BLaER1 treated with 17β-estradiol and CSF1 and Interleukin-3, amounts not matched to agents 10 nM and 100 nM (cell line): ENCODE results near the gene TRPM3.

Experiments
- H3K27ac ChIP-seq, 11 experiments: shearing (Covaris generic); formaldehyde crosslinking; 2 replicates each; pipeline ENCODE4 v1.8.1; 2022
- H3K27me3 ChIP-seq, 11 experiments: shearing (Covaris generic); formaldehyde crosslinking; 2 replicates each; pipeline ENCODE4 v1.8.1; 2022
- H3K36me3 ChIP-seq, 11 experiments: shearing (Covaris generic); formaldehyde crosslinking; 2 replicates each; pipeline ENCODE4 v1.8.1; 2022
- H3K4me1 ChIP-seq, 10 experiments: shearing (Covaris generic); formaldehyde crosslinking; 2 replicates each; pipeline ENCODE4 v1.8.1; 2022
- H3K4me2 ChIP-seq, 11 experiments: shearing (Covaris generic); formaldehyde crosslinking; 2 replicates each; pipeline ENCODE4 v1.8.1; 2022
- H3K4me3 ChIP-seq, 10 experiments: shearing (Covaris generic); formaldehyde crosslinking; 2 replicates each; pipeline ENCODE4 v1.8.1; 2022
- H3K9ac ChIP-seq, 11 experiments: shearing (Covaris generic); formaldehyde crosslinking; 2 replicates each; pipeline ENCODE4 v1.8.1; 2022
- H3K9me3 ChIP-seq, 11 experiments: shearing (Covaris generic); formaldehyde crosslinking; replicated peaks in 1 of 11; 2 replicates each; pipeline ENCODE4 v1.8.1; 2022
- H4K20me1 ChIP-seq, 11 experiments: shearing (Covaris generic); formaldehyde crosslinking; 2 replicates each; pipeline ENCODE4 v1.8.1; 2022
- Cebpa-rat ChIP-seq, 11 experiments: shearing (Covaris generic); IDR thresholded peaks; 2 replicates each; pipeline ENCODE4 v1.8.1; 2022

Gene TRPM3

GRCh38 chr9:71025728-71026127 lies 95.7 kb downstream of the TRPM3 start:
- no peak overlapping the region for H3K9ac ChIP-seq
- H3K4me1 ChIP-seq: no peaks in the 10 kb centered on the region
- H3K27me3 ChIP-seq: no peaks in the 10 kb centered on the region
- H3K4me2 ChIP-seq: no peak overlapping the region
- no peaks in the 10 kb centered on the region for H3K36me3 ChIP-seq
- no peak overlapping the region for H3K27ac ChIP-seq
- no peak overlapping the region for H3K4me3 ChIP-seq
- no peak for TF ChIP-seq Cebpa-rat (IDR thresholded peaks at IDR 0.05)
- no peaks in the 10 kb centered on the region for H4K20me1 ChIP-seq
- H3K9me3 ChIP-seq: no peaks in the 10 kb centered on the region

- Histone ChIP-seq H3K27me3 (no peaks in the 10 kb centered on the region), H3K4me3 (no peak overlapping the region), H3K9ac (no peak overlapping the region), H4K20me1 (no peaks in the 10 kb centered on the region), H3K4me2 (no peak overlapping the region), H3K27ac (no peak overlapping the region), H3K9me3 (no peaks in the 10 kb centered on the region), H3K4me1 (no peaks in the 10 kb centered on the region), H3K36me3 (no peaks in the 10 kb centered on the region)
- no peak for TF ChIP-seq Cebpa-rat (IDR thresholded peaks at IDR 0.05)
Observed at GRCh38 chr9:71025201-71025600, 96.2 kb downstream of the TRPM3 start.

- Histone ChIP-seq H3K4me2 (no peak overlapping the region), H3K4me1 (peaks cover 0 to 6% (median 0%) of the 10 kb centered on the region in 10 experiments; a peak in 1 of 20 replicates), H3K4me3 (no peak overlapping the region), H3K27me3 (no peaks in the 10 kb centered on the region), H3K9ac (no peak overlapping the region), H4K20me1 (no peaks in the 10 kb centered on the region), H3K36me3 (no peaks in the 10 kb centered on the region), H3K9me3 (peaks cover 2 to 12% (median 9%) of the 10 kb centered on the region in 11 experiments), H3K27ac (no peak overlapping the region)
- no peak for TF ChIP-seq Cebpa-rat (IDR thresholded peaks at IDR 0.05)
Observed at GRCh38 chr9:71010258-71010657, 111.2 kb downstream of the TRPM3 start.

GRCh38 chr9:71005456-71005855 lies 116.0 kb downstream of the TRPM3 start:
- Histone ChIP-seq H4K20me1 (no peaks in the 10 kb centered on the region), H3K9ac (no peak overlapping the region), H3K9me3 (peaks cover 17 to 28% (median 25%) of the 10 kb centered on the region in 11 experiments), H3K27me3 (no peaks in the 10 kb centered on the region), H3K4me3 (no peak overlapping the region), H3K27ac (no peak overlapping the region), H3K4me1 (peaks cover 0 to 6% (median 0%) of the 10 kb centered on the region in 10 experiments; a peak in 1 of 20 replicates), H3K36me3 (no peaks in the 10 kb centered on the region), H3K4me2 (no peak overlapping the region)
- no peak for TF ChIP-seq Cebpa-rat (IDR thresholded peaks at IDR 0.05)

DNA sequence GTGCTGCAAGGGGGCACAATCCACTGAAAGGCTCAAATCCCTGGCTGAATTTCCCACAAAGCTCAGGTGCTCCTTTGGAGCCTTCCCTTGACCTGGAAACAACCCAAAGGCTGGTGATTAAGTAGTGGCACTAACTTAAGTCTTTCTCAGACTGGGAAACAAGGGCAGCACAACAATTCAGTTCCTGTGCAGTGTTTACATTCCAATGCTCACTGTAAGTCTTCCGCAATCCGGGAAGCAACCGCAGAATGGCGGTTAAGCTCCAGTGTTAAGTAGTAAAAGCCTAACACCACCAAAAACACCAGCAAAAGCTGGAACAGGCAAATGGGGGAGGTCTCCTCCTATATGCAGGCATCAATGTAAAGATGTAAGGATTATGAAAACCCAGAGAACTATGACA lies 117.2 kb downstream of the TRPM3 start:
- no peak overlapping the region for H3K9ac ChIP-seq
- no peak overlapping the region for H3K4me3 ChIP-seq
- H3K4me1 ChIP-seq: no peaks in the 10 kb centered on the region
- no peak overlapping the region for H3K27ac ChIP-seq
- H3K27me3 ChIP-seq: no peaks in the 10 kb centered on the region
- no peak overlapping the region for H3K4me2 ChIP-seq
- H3K9me3 ChIP-seq: peaks cover 17 to 28% (median 25%) of the 10 kb centered on the region in 11 experiments
- H3K36me3 ChIP-seq: no peaks in the 10 kb centered on the region
- H4K20me1 ChIP-seq: no peaks in the 10 kb centered on the region
- no peak for TF ChIP-seq Cebpa-rat (IDR thresholded peaks at IDR 0.05)

- no peak for TF ChIP-seq Cebpa-rat (IDR thresholded peaks at IDR 0.05)
- H3K4me3 ChIP-seq: no peak overlapping the region
- no peaks in the 10 kb centered on the region for H4K20me1 ChIP-seq
- no peak overlapping the region for H3K4me2 ChIP-seq
- H3K27ac ChIP-seq: no peak overlapping the region
- no peaks in the 10 kb centered on the region for H3K36me3 ChIP-seq
- H3K9ac ChIP-seq: no peak overlapping the region
- H3K4me1 ChIP-seq: no peaks in the 10 kb centered on the region
- no peaks in the 10 kb centered on the region for H3K27me3 ChIP-seq
- peaks cover 17 to 28% (median 25%) of the 10 kb centered on the region in 11 experiments for H3K9me3 ChIP-seq
Observed at GRCh38 chr9:71003346-71003745, 118.1 kb downstream of the TRPM3 start.

GRCh38 chr9:71001780-71002386 lies 119.5 kb downstream of the TRPM3 start:
- TF ChIP-seq Cebpa-rat (IDR thresholded peaks at IDR 0.05): no peak
- H3K36me3 ChIP-seq: no peaks in the 10 kb centered on the region
- no peaks in the 10 kb centered on the region for H3K27me3 ChIP-seq
- H3K9me3 ChIP-seq: peaks cover 17 to 28% (median 25%) of the 10 kb centered on the region in 11 experiments
- H3K4me2 ChIP-seq: no peak overlapping the region
- H3K4me3 ChIP-seq: no peak overlapping the region
- no peaks in the 10 kb centered on the region for H4K20me1 ChIP-seq
- H3K9ac ChIP-seq: no peak overlapping the region
- no peak overlapping the region for H3K27ac ChIP-seq
- H3K4me1 ChIP-seq: no peaks in the 10 kb centered on the region

GRCh38 chr9:70998962-70999361 lies 122.5 kb downstream of the TRPM3 start:
- no peak for TF ChIP-seq Cebpa-rat (IDR thresholded peaks at IDR 0.05)
- peaks cover 0 to 8% (median 0%) of the 10 kb centered on the region in 10 experiments; a peak in 3 of 20 replicates for H3K4me1 ChIP-seq
- no peak overlapping the region for H3K4me3 ChIP-seq

DNA sequence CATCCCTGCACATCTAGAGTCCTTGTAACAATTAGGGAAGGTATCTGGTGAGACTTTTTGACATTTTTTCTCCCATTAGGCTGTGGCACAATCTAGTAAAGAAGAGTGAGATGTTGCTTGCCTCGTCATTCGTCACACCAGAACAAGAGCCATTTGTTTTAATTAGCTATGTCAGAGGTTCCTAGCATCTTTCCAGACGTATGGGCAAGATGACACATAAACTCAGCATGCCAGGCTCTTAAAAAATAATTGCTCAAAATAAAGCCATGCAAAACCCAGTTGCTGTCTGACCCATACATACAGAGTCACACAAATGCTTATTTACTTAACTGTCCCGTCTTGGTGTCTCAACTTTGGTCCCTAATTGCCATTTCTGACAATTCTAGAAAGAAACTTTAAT lies 125.9 kb downstream of the TRPM3 start:
- no peak for TF ChIP-seq Cebpa-rat (IDR thresholded peaks at IDR 0.05)
- Histone ChIP-seq H3K9me3 (no peaks in the 10 kb centered on the region), H3K27me3 (no peaks in the 10 kb centered on the region), H3K36me3 (no peaks in the 10 kb centered on the region), H3K4me2 (no peak overlapping the region), H3K27ac (no peak overlapping the region), H3K9ac (no peak overlapping the region), H4K20me1 (no peaks in the 10 kb centered on the region), H3K4me3 (no peak overlapping the region), H3K4me1 (peaks cover 0 to 8% (median 0%) of the 10 kb centered on the region in 10 experiments; a peak in 3 of 20 replicates)

More at GRCh38 chr9:70998962-70999361, 122.5 kb downstream of the TRPM3 start:
- Histone ChIP-seq H3K9me3 (peaks cover 3 to 6% (median 4%) of the 10 kb centered on the region in 11 experiments; a peak in 21 of 22 replicates), H3K9ac (no peak overlapping the region), H4K20me1 (no peaks in the 10 kb centered on the region), H3K27ac (no peak overlapping the region), H3K27me3 (no peaks in the 10 kb centered on the region), H3K4me2 (no peak overlapping the region), H3K36me3 (no peaks in the 10 kb centered on the region)

GRCh38 chr9:70994582-70994981 lies 126.8 kb downstream of the TRPM3 start:
- Histone ChIP-seq H3K4me3 (no peak overlapping the region), H3K27me3 (no peaks in the 10 kb centered on the region), H3K9me3 (no peaks in the 10 kb centered on the region), H3K27ac (no peak overlapping the region), H3K9ac (no peak overlapping the region), H4K20me1 (no peaks in the 10 kb centered on the region), H3K4me2 (peak overlapping the region in 2 of 11 experiments; percentile 4 to 46; a peak in 2 of 22 replicates), H3K4me1 (peaks cover 0 to 8% (median 0%) of the 10 kb centered on the region in 10 experiments; a peak in 3 of 20 replicates), H3K36me3 (no peaks in the 10 kb centered on the region)
- no peak for TF ChIP-seq Cebpa-rat (IDR thresholded peaks at IDR 0.05)
